ENCODE measurements around the gene RAB11FIP3. TPM values are rescaled to one million over a fixed set of nuclear protein-coding genes. Genes with fewer than 3 reads are reported as not detected.

RAB11FIP3 gene
- total and polyA plus RNA-seq, 9 of the 15 experiments (the other 6 are each of a cell fraction or from before 2014, with no cell fraction given), result 0.46 to 13.1 (median 4.3) TPM

DNA sequence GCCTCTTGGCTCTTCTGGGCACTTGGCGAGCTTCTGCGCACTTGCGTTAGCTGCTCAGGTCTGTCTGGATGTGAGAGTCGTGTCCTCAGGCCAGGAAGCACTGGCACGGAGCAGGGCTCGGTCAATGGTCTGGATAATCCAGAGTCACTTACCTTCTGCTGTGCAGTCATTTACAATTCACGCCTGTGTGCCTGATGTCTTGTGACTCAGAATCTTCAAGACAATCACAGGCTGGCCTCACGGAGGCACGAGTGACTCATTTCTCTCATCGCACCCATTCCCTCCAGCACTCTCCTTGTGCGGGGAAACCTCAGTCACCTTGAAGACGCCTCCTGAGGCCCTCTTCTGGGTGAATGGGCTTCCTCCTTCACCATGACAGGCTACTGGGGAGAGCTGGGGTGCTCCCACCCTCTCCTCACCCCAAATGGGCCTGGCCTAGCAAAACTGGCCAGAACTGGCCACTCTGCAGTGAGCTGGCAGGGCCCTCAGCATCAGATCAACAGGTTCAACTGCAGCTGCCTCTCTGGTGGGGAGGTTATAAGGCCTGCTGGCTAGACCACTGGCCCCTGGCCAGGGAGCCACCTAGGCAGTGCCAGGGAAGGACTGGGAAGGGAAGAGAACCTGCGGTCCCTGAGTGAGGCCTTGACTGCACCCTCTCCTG is 100.2 kb downstream of the RAB11FIP3 start (continued):
- TF ChIP-seq, protein P1, sequence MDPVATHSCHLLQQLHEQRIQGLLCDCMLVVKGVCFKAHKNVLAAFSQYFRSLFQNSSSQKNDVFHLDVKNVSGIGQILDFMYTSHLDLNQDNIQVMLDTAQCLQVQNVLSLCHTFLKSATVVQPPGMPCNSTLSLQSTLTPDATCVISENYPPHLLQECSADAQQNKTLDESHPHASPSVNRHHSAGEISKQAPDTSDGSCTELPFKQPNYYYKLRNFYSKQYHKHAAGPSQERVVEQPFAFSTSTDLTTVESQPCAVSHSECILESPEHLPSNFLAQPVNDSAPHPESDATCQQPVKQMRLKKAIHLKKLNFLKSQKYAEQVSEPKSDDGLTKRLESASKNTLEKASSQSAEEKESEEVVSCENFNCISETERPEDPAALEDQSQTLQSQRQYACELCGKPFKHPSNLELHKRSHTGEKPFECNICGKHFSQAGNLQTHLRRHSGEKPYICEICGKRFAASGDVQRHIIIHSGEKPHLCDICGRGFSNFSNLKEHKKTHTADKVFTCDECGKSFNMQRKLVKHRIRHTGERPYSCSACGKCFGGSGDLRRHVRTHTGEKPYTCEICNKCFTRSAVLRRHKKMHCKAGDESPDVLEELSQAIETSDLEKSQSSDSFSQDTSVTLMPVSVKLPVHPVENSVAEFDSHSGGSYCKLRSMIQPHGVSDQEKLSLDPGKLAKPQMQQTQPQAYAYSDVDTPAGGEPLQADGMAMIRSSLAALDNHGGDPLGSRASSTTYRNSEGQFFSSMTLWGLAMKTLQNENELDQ (CRISPR knock-in tag; IDR thresholded peaks at IDR 0.05; ENCODE audit: borderline replicate concordance), result no peak
- TF ChIP-seq ZEB2 (IDR thresholded peaks at IDR 0.05), result no peak
- no peak for TF ChIP-seq YBX1 (IDR thresholded peaks at IDR 0.05)

DNA sequence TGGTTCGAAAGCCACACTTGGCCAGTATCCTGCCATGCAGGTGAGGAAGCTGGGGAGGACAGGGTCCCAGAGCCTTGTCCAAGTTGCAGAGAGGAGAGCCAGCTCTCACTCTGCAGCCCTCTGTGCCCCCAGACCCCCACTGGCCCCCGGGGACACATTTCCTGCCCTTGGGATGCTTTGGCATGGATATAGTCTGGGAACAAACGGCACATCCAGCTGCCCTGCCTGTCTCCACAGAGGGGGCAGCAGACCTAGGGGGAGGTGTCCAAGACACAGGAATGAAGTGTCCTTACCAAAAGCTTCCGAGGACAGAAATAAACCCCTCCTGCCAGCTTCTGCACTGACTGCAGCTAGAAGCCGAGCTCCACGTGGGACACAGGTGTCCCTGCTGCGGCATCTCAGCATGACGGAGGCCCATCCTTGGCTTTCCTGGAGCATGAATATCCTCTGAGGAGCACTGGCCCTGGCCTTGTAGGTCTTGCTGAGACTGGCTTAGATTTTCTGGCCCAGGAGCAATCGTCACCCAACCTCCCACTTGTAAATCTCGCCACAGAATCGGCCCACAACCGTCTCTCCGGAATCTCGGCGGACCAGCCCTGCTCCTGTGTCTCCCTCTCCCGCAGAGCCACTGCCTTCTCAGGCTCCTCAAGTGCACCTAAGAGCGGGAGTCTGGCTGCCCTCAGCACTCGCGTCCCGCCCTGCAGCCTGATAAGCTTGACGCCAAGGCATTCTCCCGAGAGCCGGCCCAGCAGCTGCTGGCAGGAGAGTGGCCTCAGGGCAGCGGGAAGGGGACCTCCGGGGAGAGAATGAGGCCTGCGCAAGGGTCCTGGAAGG is 100.9 kb downstream of the RAB11FIP3 start:
- BruUV-seq (replicated peaks), result TSS peak; percentile 72
- intact Hi-C loops (cut with micrococcal nuclease), result loop anchor here (5.0 kb wide), 1 partner anchor 41 kb away; the partner anchor contains the start of genes NHLRC4 and PIGQ
- Histone ChIP-seq H3K27ac (ENCODE audit: extremely low read depth, low read depth, low read length) (peak overlapping the region; percentile 98), H3K4me2 (ENCODE audit: insufficient read depth, low read length) (peak overlapping the region; percentile 81), H3K9me1 (ENCODE audit: control insufficient read depth, insufficient read depth, low read length) (peaks cover 13% of the 10 kb centered on the region), H4K20me1 (replicated peaks; ENCODE audit: control insufficient read depth, insufficient read depth, low read length) (peaks cover 15% of the 10 kb centered on the region), H3K27me3 (ENCODE audit: control insufficient read depth in 2 of 2, insufficient read depth in 2 of 2, low read length in 2 of 2) (no peaks in the 10 kb centered on the region), H3K4me3 (peak overlapping the region; percentile 68), H3K4me1 (replicated peaks in 1 of 2; ENCODE audit: control insufficient read depth in 2 of 2, insufficient read depth in 2 of 2, low read length in 2 of 2) (peaks cover 27 to 83% of the 10 kb centered on the region in 2 experiments), H3K79me2 (ENCODE audit: control insufficient read depth, insufficient read depth, low read length) (peaks cover 66% of the 10 kb centered on the region), H3K36me3 (ENCODE audit: control insufficient read depth, insufficient read depth, low read length) (peaks cover 27% of the 10 kb centered on the region; the same call in 2 of the 3 replicates), H3K9me3 (replicated peaks; ENCODE audit: control insufficient read depth, insufficient read depth, low read depth, low read length) (no peaks in the 10 kb centered on the region), H2AFZ (ENCODE audit: low read depth, low read length) (peak overlapping the region; percentile 90), H3K9ac (ENCODE audit: insufficient read depth in 1 of 2, low read depth in 2 of 2, low read length in 2 of 2) (peak overlapping the region; percentile 86 to 95)
- 5% methylated on average over 25 of the region's 26 CpGs for WGBS (ENCODE audit: insufficient coverage, low coverage, missing lambda C conversion rate)
- in situ Hi-C loops (cut with MboI), result no loop called here
- DNase-seq (ENCODE audit: extremely low read depth in 1 of 4, low spot score in 3 of 4), result peak in 2 of 4 experiments; percentile 43 to 72
- POLR2A ChIA-PET, result interaction anchor here (0.6 to 1.4 kb wide), 9 partner anchors 10 to 1175 kb away, joined by 3 to 5 read pairs (median 3); partner anchors contain the start of gene METTL26
- ATAC-seq, result peak; percentile 52
- CTCF ChIA-PET (ENCODE audit: low intra/inter-chr PET ratio), result no interaction called here
- peak; percentile 75 for FAIRE-seq
- no peak for TF ChIP-seq ZNF444 (CRISPR knock-in tag; IDR thresholded peaks at IDR 0.05)
- TF ChIP-seq ZNF785 (CRISPR knock-in tag; IDR thresholded peaks at IDR 0.05), result no peak
- no peak for TF ChIP-seq TCF3 (CRISPR knock-in tag; IDR thresholded peaks at IDR 0.05)
- no peak for TF ChIP-seq NFIC (IDR thresholded peaks at IDR 0.05)
- TF ChIP-seq, protein P2, sequence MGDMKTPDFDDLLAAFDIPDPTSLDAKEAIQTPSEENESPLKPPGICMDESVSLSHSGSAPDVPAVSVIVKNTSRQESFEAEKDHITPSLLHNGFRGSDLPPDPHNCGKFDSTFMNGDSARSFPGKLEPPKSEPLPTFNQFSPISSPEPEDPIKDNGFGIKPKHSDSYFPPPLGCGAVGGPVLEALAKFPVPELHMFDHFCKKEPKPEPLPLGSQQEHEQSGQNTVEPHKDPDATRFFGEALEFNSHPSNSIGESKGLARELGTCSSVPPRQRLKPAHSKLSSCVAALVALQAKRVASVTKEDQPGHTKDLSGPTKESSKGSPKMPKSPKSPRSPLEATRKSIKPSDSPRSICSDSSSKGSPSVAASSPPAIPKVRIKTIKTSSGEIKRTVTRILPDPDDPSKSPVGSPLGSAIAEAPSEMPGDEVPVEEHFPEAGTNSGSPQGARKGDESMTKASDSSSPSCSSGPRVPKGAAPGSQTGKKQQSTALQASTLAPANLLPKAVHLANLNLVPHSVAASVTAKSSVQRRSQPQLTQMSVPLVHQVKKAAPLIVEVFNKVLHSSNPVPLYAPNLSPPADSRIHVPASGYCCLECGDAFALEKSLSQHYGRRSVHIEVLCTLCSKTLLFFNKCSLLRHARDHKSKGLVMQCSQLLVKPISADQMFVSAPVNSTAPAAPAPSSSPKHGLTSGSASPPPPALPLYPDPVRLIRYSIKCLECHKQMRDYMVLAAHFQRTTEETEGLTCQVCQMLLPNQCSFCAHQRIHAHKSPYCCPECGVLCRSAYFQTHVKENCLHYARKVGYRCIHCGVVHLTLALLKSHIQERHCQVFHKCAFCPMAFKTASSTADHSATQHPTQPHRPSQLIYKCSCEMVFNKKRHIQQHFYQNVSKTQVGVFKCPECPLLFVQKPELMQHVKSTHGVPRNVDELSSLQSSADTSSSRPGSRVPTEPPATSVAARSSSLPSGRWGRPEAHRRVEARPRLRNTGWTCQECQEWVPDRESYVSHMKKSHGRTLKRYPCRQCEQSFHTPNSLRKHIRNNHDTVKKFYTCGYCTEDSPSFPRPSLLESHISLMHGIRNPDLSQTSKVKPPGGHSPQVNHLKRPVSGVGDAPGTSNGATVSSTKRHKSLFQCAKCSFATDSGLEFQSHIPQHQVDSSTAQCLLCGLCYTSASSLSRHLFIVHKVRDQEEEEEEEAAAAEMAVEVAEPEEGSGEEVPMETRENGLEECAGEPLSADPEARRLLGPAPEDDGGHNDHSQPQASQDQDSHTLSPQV (IDR thresholded peaks at IDR 0.05), result no peak

Data from K562 (cell line).